ENCODE measurements around the gene SLC39A11.
A peak's percentile ranks its signal among the peaks of the same experiment; 100 is the strongest.

Gene SLC39A11

GRCh38 chr17:73103641-73104335 is 11.3 kb upstream of the SLC39A11 start:
- H3K4me3 ChIP-seq (ENCODE audit: low read depth, low read length): no peak overlapping the region
- H2BK5ac ChIP-seq (ENCODE audit: low read depth, low read length, poor library complexity): no peak overlapping the region
- no peak overlapping the region for H3K14ac ChIP-seq (ENCODE audit: low read length)
- no peaks in the 10 kb centered on the region for H3K27me3 ChIP-seq (ENCODE audit: insufficient read depth, low read length)
- H3K36me3 ChIP-seq (ENCODE audit: control insufficient read depth in 1 of 2, insufficient read depth in 2 of 2, low read length in 2 of 2): no peaks in the 10 kb centered on the region
- H3K27ac ChIP-seq (ENCODE audit: low read depth, low read length): no peak overlapping the region
- no peaks in the 10 kb centered on the region for H3K79me2 ChIP-seq (ENCODE audit: control insufficient read depth, insufficient read depth, low read length, poor library complexity)
- H3K23ac ChIP-seq (ENCODE audit: low read length): no peak overlapping the region
- H2AFZ ChIP-seq (ENCODE audit: insufficient read depth, low read length, poor library complexity): no peak overlapping the region
- no peak overlapping the region for H3K9ac ChIP-seq (ENCODE audit: low read length)
- no peak overlapping the region for H3K4ac ChIP-seq (ENCODE audit: low read depth, low read length)
- peak in 1 of 2 donors; percentile 4 for DNase-seq
- H3K79me1 ChIP-seq (ENCODE audit: low read length): no peaks in the 10 kb centered on the region
- no peak overlapping the region for H2BK12ac ChIP-seq (ENCODE audit: low read length)
- no CpG with 5 or more reads among the region's 12 CpGs for WGBS (ENCODE audit: extremely low coverage, insufficient coverage, insufficient read length)
- no peak overlapping the region for H4K12ac ChIP-seq (ENCODE audit: low read depth, low read length)
- H4K8ac ChIP-seq (ENCODE audit: low read depth, low read length): no peak overlapping the region
- H2BK120ac ChIP-seq (ENCODE audit: insufficient read depth, low read length, poor library complexity): no peak overlapping the region
- H2AK5ac ChIP-seq (ENCODE audit: low read length): no peak overlapping the region
- no peak overlapping the region for H3K4me2 ChIP-seq (ENCODE audit: low read length)
- H3K18ac ChIP-seq (ENCODE audit: low read length): no peak overlapping the region
- H3K4me1 ChIP-seq (ENCODE audit: control insufficient read depth in 1 of 2, insufficient read depth in 2 of 2, low read length in 2 of 2): no peaks in the 10 kb centered on the region
- H3K9me3 ChIP-seq (ENCODE audit: insufficient read depth, low read depth, low read length): no peaks in the 10 kb centered on the region
- no peak overlapping the region for H4K91ac ChIP-seq (ENCODE audit: low read depth, low read length)

GRCh38 chr17:73101031-73101430 is 8.5 kb upstream of the SLC39A11 start:
- Histone ChIP-seq H2BK120ac (ENCODE audit: insufficient read depth, low read length, poor library complexity) (no peak overlapping the region), H4K12ac (ENCODE audit: low read depth, low read length) (no peak overlapping the region), H3K4me3 (ENCODE audit: low read depth, low read length) (no peak overlapping the region), H4K91ac (ENCODE audit: low read depth, low read length) (no peak overlapping the region), H3K14ac (ENCODE audit: low read length) (no peak overlapping the region), H3K4me2 (ENCODE audit: low read length) (no peak overlapping the region), H3K27me3 (ENCODE audit: insufficient read depth, low read length) (no peaks in the 10 kb centered on the region), H3K9ac (ENCODE audit: low read length) (no peak overlapping the region), H2AFZ (ENCODE audit: insufficient read depth, low read length, poor library complexity) (no peak overlapping the region), H2AK5ac (ENCODE audit: low read length) (no peak overlapping the region), H3K23ac (ENCODE audit: low read length) (no peak overlapping the region), H3K79me2 (ENCODE audit: control insufficient read depth, insufficient read depth, low read length, poor library complexity) (no peaks in the 10 kb centered on the region), H2BK12ac (ENCODE audit: low read length) (no peak overlapping the region), H3K4ac (ENCODE audit: low read depth, low read length) (no peak overlapping the region), H2BK5ac (ENCODE audit: low read depth, low read length, poor library complexity) (no peak overlapping the region), H3K27ac (ENCODE audit: low read depth, low read length) (no peak overlapping the region), H3K4me1 (ENCODE audit: control insufficient read depth in 1 of 2, insufficient read depth in 2 of 2, low read length in 2 of 2) (no peaks in the 10 kb centered on the region), H3K18ac (ENCODE audit: low read length) (no peak overlapping the region), H3K79me1 (ENCODE audit: low read length) (no peaks in the 10 kb centered on the region), H3K36me3 (ENCODE audit: control insufficient read depth in 1 of 2, insufficient read depth in 2 of 2, low read length in 2 of 2) (no peaks in the 10 kb centered on the region), H4K8ac (ENCODE audit: low read depth, low read length) (no peak overlapping the region), H3K9me3 (ENCODE audit: insufficient read depth, low read depth, low read length) (no peaks in the 10 kb centered on the region)
- no peak for DNase-seq
- WGBS (ENCODE audit: extremely low coverage, insufficient coverage, insufficient read length): no CpG with 5 or more reads among the region's 6 CpGs

GRCh38 chr17:73100363-73100762 is 7.9 kb upstream of the SLC39A11 start:
- H3K79me2 ChIP-seq (ENCODE audit: control insufficient read depth, insufficient read depth, low read length, poor library complexity): no peaks in the 10 kb centered on the region
- no peak overlapping the region for H3K4me3 ChIP-seq (ENCODE audit: low read depth, low read length)
- no peak overlapping the region for H3K14ac ChIP-seq (ENCODE audit: low read length)
- no peaks in the 10 kb centered on the region for H3K9me3 ChIP-seq (ENCODE audit: insufficient read depth, low read depth, low read length)
- no peaks in the 10 kb centered on the region for H3K4me1 ChIP-seq (ENCODE audit: control insufficient read depth in 1 of 2, insufficient read depth in 2 of 2, low read length in 2 of 2)
- H2AK5ac ChIP-seq (ENCODE audit: low read length): no peak overlapping the region
- no peak for DNase-seq
- no peak overlapping the region for H3K9ac ChIP-seq (ENCODE audit: low read length)
- H4K91ac ChIP-seq (ENCODE audit: low read depth, low read length): no peak overlapping the region
- H3K27me3 ChIP-seq (ENCODE audit: insufficient read depth, low read length): no peaks in the 10 kb centered on the region
- H4K12ac ChIP-seq (ENCODE audit: low read depth, low read length): no peak overlapping the region
- H4K8ac ChIP-seq (ENCODE audit: low read depth, low read length): no peak overlapping the region
- no CpG with 5 or more reads among the region's 2 CpGs for WGBS (ENCODE audit: extremely low coverage, insufficient coverage, insufficient read length)
- H3K23ac ChIP-seq (ENCODE audit: low read length): no peak overlapping the region
- no peaks in the 10 kb centered on the region for H3K36me3 ChIP-seq (ENCODE audit: control insufficient read depth in 1 of 2, insufficient read depth in 2 of 2, low read length in 2 of 2)
- no peak overlapping the region for H3K18ac ChIP-seq (ENCODE audit: low read length)
- no peak overlapping the region for H3K27ac ChIP-seq (ENCODE audit: low read depth, low read length)
- H3K79me1 ChIP-seq (ENCODE audit: low read length): no peaks in the 10 kb centered on the region
- H3K4me2 ChIP-seq (ENCODE audit: low read length): no peak overlapping the region
- H2BK12ac ChIP-seq (ENCODE audit: low read length): no peak overlapping the region
- H2BK120ac ChIP-seq (ENCODE audit: insufficient read depth, low read length, poor library complexity): no peak overlapping the region
- no peak overlapping the region for H3K4ac ChIP-seq (ENCODE audit: low read depth, low read length)
- H2AFZ ChIP-seq (ENCODE audit: insufficient read depth, low read length, poor library complexity): no peak overlapping the region
- no peak overlapping the region for H2BK5ac ChIP-seq (ENCODE audit: low read depth, low read length, poor library complexity)

- Histone ChIP-seq H3K9me3 (ENCODE audit: insufficient read depth, low read depth, low read length) (no peaks in the 10 kb centered on the region), H4K91ac (ENCODE audit: low read depth, low read length) (no peak overlapping the region), H4K8ac (ENCODE audit: low read depth, low read length) (no peak overlapping the region), H3K9ac (ENCODE audit: low read length) (no peak overlapping the region), H2BK12ac (ENCODE audit: low read length) (no peak overlapping the region), H3K4me1 (ENCODE audit: control insufficient read depth in 1 of 2, insufficient read depth in 2 of 2, low read length in 2 of 2) (no peaks in the 10 kb centered on the region), H3K4me2 (ENCODE audit: low read length) (no peak overlapping the region), H3K79me1 (ENCODE audit: low read length) (no peaks in the 10 kb centered on the region), H2BK5ac (ENCODE audit: low read depth, low read length, poor library complexity) (no peak overlapping the region), H4K12ac (ENCODE audit: low read depth, low read length) (no peak overlapping the region), H3K36me3 (ENCODE audit: control insufficient read depth in 1 of 2, insufficient read depth in 2 of 2, low read length in 2 of 2) (no peaks in the 10 kb centered on the region), H3K14ac (ENCODE audit: low read length) (no peak overlapping the region), H3K27ac (ENCODE audit: low read depth, low read length) (no peak overlapping the region), H3K79me2 (ENCODE audit: control insufficient read depth, insufficient read depth, low read length, poor library complexity) (no peaks in the 10 kb centered on the region), H2AK5ac (ENCODE audit: low read length) (no peak overlapping the region), H3K4ac (ENCODE audit: low read depth, low read length) (no peak overlapping the region), H3K18ac (ENCODE audit: low read length) (no peak overlapping the region), H2AFZ (ENCODE audit: insufficient read depth, low read length, poor library complexity) (no peak overlapping the region), H3K4me3 (ENCODE audit: low read depth, low read length) (no peak overlapping the region), H2BK120ac (ENCODE audit: insufficient read depth, low read length, poor library complexity) (no peak overlapping the region), H3K23ac (ENCODE audit: low read length) (no peak overlapping the region), H3K27me3 (ENCODE audit: insufficient read depth, low read length) (no peaks in the 10 kb centered on the region)
- WGBS (ENCODE audit: extremely low coverage, insufficient coverage, insufficient read length): no CpG with 5 or more reads among the region's 10 CpGs
- no peak for DNase-seq
These were observed 7.0 kb upstream of the SLC39A11 start for GRCh38 chr17:73099511-73099910.

All from trophoblast cell (in vitro differentiated cells and primary cell).